Right lobe of liver (tissue), 6 donors: Measurements from ENCODE around the gene CRPPA. TPM values are rescaled to one million over a fixed set of nuclear protein-coding genes. Genes with fewer than 3 reads are reported as not detected.
"Not testable (repeated sequence)": the region's sequence is repeated elsewhere in the genome, so short reads cannot be mapped to it uniquely, and the experiment has no call there.

Experiments used
- ATAC-seq, 4 donors: fragments of 200-7000 bp; cut with Tn5 transposase; one replicate each; pipeline ENCODE4 v1.9.1; 2020; ENCODE audit warnings: mild to moderate bottlenecking in 4 of 4, moderate library complexity in 4 of 4
- DNase-seq, 3 donors: peaks; one replicate each; pipeline ENCODE4 v3.0.0-alpha.2; 2020
- H3K27ac ChIP-seq, 3 donors: fragments of 200-600 bp; one replicate each; pipeline ENCODE4 v1.8.0; 2022
- H3K27me3 ChIP-seq, 2 donors: fragments of 200-600 bp; one replicate each; pipeline ENCODE4 v1.8.0; 2022
- H3K36me3 ChIP-seq, 4 donors: fragments of 200-600 bp; sonication (generic) in 1 of 4; one replicate each; pipeline versions ENCODE4 v1.5.1 to v1.8.0; 2017 to 2022; ENCODE audit warnings: control low read depth in 1 of 4
- H3K4me1 ChIP-seq, 4 donors: fragments of 200-600 bp; sonication (generic) in 1 of 4; one replicate each; pipeline versions ENCODE4 v1.5.1 to v1.8.0; 2017 to 2022; ENCODE audit warnings: control low read depth in 1 of 4
- H3K4me3 ChIP-seq, 3 donors: fragments of 200-600 bp; one replicate each; pipeline ENCODE4 v1.8.0; 2022
- H3K9me3 ChIP-seq, 4 donors: fragments of 200-600 bp; sonication (generic) in 1 of 4; one replicate each; pipeline versions ENCODE4 v1.5.1 to v1.8.0; 2017 to 2022; ENCODE audit warnings: control low read depth in 1 of 4
- POLR2A ChIP-seq: fragments of 450-650 bp; IDR thresholded peaks from one replicate; pipeline ENCODE4 v1.6.1; 2017; ENCODE audit warnings: antibody characterized with exemption, mild to moderate bottlenecking
- WGBS: methylation state at CpG from one replicate; pipeline ENCODE4 v1.1.6; 2018; ENCODE audit warnings: low coverage, low lambda C conversion rate; ENCODE audit not compliant: insufficient coverage; ENCODE audit errors: missing lambda C conversion rate; 5-methylcytosine and 5-hydroxymethylcytosine counted together
- intact Hi-C, 2 donors: fragments of 100-400 bp; cut with DNase I; formaldehyde crosslinking; loops; one replicate each; pipeline versions ENCODE4 v1.11.2 to v1.14.1; 2022
- small RNA-seq, 2 experiments: library from RNA; depleted of rRNA; stranded (forward); fragments of <200 nt; gene quantifications; one replicate each; pipeline ENCODE3, GENCODE V24; 2016
- total RNA-seq, 6 experiments: library from RNA; depleted of rRNA in 2 of 6; stranded (reverse); fragments of >200 nt in 2 of 6; fragmentation: NEBNext Ultra II Directional in 3 of 6; extraction: Animal tissue kit (Norgen Biotek cat#: 25700) in 3 of 6; gene quantifications; one replicate each; pipeline versions ENCODE4 v1.1.0 to v1.2.4, GENCODE V29; 2016 to 2023
- TF ChIP-seq, protein P1 (sequence below), 4 donors: fragments of 200-600 bp in 3 of 4; fragments of 450-650 bp in 1 of 4; IDR thresholded peaks; one replicate each; pipeline versions ENCODE4 v1.5.1 to v1.8.0; 2016 to 2022; ENCODE audit warnings: antibody characterized with exemption in 4 of 4, mild to moderate bottlenecking in 2 of 4
- donor health status: DM: no; HTN: yes; CAD: no.
- donor health status: DM: no; HTN: no; CAD: no.
- donor health status: DM: no; HTN: no; CAD: no.
- donor health status: DM: no; HTN: yes; CAD: no.
- donor health status: DM: no; HTN: yes; CAD: no.

Gene CRPPA
- total RNA-seq, 6 experiments from 2014 or later: 1.2 to 3.3 (median 2.5) TPM

DNA sequence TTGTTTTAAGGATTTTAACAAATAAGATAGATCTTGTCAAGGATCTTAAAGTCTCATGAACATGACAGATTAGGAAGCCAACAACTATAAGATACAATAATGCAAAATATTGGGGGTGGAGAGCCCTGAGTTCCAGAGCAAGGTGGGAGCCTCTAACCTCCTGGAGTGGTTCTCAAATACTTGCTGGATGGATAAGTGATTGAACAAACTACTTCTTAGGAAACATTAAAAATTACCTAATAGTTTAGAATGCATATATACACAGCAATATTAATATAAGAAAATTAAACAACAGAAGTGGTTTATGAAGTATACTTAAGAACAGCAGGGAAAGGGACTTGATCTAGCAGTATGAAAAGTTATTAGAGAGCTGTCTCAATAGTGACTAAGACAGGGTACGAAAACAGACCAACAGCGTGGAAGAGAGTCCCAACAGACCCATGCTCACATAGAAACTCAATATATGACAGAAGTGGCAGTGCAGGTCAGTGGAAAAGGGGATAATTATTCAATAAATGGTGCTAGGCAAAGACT, 28.3 kb downstream of the CRPPA start:
- WGBS: 79% methylated on average over 2 of the region's 2 CpGs
- no peak for ATAC-seq

DNA sequence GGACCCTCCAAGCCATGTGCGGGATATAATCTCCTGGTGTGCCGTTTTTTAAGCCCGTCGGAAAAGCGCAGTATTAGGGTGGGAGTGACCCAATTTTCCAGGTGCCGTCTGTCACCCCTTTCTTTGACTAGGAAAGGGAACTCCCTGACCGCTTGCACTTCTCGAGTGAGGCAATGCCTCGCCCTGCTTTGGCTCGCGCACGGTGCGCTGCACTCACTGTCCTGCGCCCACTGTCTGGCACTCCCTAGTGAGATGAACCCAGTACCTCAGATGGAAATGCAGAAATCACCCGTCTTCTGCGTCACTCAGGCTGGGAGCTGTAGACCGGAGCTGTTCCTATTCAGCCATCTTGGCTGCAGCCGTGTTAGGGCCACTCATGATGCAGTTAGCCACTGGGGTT, 37.6 kb downstream of the CRPPA start:
- H3K27ac ChIP-seq, ATAC-seq, H3K36me3 ChIP-seq, H3K27me3 ChIP-seq, intact Hi-C loops, H3K4me3 ChIP-seq, H3K4me1 ChIP-seq, H3K9me3 ChIP-seq: not testable (repeated sequence)
- WGBS: 83% methylated on average over 2 of the region's 18 CpGs
- peak in 1 of 3 donors; percentile 46 for DNase-seq

More for the DNA sequence above, 28.3 kb downstream of the CRPPA start:
- no peaks in the 10 kb centered on the region for H3K27me3 ChIP-seq
- DNase-seq: no peak
- H3K4me3 ChIP-seq: no peak overlapping the region
- no peaks in the 10 kb centered on the region for H3K9me3 ChIP-seq
- no peaks in the 10 kb centered on the region for H3K4me1 ChIP-seq
- H3K27ac ChIP-seq: no peak overlapping the region
- no peaks in the 10 kb centered on the region for H3K36me3 ChIP-seq
- TF ChIP-seq, protein P1, sequence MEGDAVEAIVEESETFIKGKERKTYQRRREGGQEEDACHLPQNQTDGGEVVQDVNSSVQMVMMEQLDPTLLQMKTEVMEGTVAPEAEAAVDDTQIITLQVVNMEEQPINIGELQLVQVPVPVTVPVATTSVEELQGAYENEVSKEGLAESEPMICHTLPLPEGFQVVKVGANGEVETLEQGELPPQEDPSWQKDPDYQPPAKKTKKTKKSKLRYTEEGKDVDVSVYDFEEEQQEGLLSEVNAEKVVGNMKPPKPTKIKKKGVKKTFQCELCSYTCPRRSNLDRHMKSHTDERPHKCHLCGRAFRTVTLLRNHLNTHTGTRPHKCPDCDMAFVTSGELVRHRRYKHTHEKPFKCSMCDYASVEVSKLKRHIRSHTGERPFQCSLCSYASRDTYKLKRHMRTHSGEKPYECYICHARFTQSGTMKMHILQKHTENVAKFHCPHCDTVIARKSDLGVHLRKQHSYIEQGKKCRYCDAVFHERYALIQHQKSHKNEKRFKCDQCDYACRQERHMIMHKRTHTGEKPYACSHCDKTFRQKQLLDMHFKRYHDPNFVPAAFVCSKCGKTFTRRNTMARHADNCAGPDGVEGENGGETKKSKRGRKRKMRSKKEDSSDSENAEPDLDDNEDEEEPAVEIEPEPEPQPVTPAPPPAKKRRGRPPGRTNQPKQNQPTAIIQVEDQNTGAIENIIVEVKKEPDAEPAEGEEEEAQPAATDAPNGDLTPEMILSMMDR (IDR thresholded peaks at IDR 0.05): no peak
- TF ChIP-seq POLR2A: no peak
- intact Hi-C loops: no loop called here

DNA sequence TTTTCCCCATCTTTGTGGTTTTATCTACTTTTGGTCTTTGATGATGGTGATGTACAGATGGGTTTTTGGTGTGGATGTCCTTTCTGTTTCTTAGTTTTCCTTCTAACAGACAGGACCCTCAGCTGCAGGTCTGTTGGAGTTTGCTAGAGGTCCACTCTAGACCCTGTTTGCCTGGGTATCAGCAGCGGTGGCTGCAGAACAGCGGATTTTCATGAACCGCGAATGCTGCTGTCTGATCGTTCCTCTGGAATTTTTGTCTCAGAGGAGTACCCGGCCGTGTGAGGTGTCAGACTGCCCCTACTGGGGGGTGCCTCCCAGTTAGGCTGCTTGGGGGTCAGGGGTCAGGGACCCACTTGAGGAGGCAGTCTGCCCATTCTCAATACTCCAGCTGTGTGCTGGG, 38.2 kb downstream of the CRPPA start:
- H3K27ac ChIP-seq, H3K36me3 ChIP-seq, H3K4me1 ChIP-seq, H3K27me3 ChIP-seq, intact Hi-C loops, ATAC-seq, DNase-seq, H3K9me3 ChIP-seq, H3K4me3 ChIP-seq: not testable (repeated sequence)
- 97% methylated on average over 5 of the region's 7 CpGs for WGBS

Small RNA genes lying within 50 kb of the gene (small RNA-seq; reads per million reads assigned to genes)
- 0 reads per million in 2 experiments for gene AC005014.3

Other genes with a start within 250 kb of the CRPPA start
- not detected for gene SOSTDC1, start 44.2 kb upstream of the CRPPA start, total RNA-seq
- not detected for gene LRRC72, start 105.3 kb upstream of the CRPPA start, total RNA-seq
- 1 to 10 TPM; 4.2 to 7.1 (median 4.7) TPM for gene ANKMY2, start 224.2 kb upstream of the CRPPA start, total RNA-seq
- gene BZW2, start 224.6 kb upstream of the CRPPA start, total RNA-seq: 10 to 100 TPM in 5 of 6 experiments, 1 to 10 TPM in 1; 9.6 to 25.3 (median 12.1) TPM